Measurements from ENCODE around the gene MMP8. TPM values are rescaled to one million over a fixed set of nuclear protein-coding genes. Genes with fewer than 3 reads are reported as not detected.

Gene MMP8
- total RNA-seq, 1 experiment from 2014 or later: not detected

- no peak for DNase-seq (ENCODE audit: extremely low read depth, low read depth)
Measured at GRCh38 chr11:102662607-102663006, 62.1 kb downstream of the MMP8 start.

Other genes starting within 250 kb of the MMP8 start
- gene MMP7, start 194.2 kb downstream of the MMP8 start, total RNA-seq (2014; rRNA removed; shearing (Covaris generic)): 0.12 and 0.75 TPM in 2 replicates
- not detected in 2 replicates for gene MMP20, start 99.6 kb downstream of the MMP8 start, total RNA-seq (2014; rRNA removed; shearing (Covaris generic))
- not detected in 2 replicates for gene MMP27, start 19.2 kb downstream of the MMP8 start, total RNA-seq (2014; rRNA removed; shearing (Covaris generic))
- gene MMP10, start 55.7 kb upstream of the MMP8 start, total RNA-seq (2014; rRNA removed; shearing (Covaris generic)): 2.8 and 4.6 TPM in 2 replicates
- 23.3 and 25.2 TPM in 2 replicates for gene MMP1, start 73.2 kb upstream of the MMP8 start, total RNA-seq (2014; rRNA removed; shearing (Covaris generic))
- gene MMP3, start 118.7 kb upstream of the MMP8 start, total RNA-seq (2014; rRNA removed; shearing (Covaris generic)): not detected in 2 replicates
- gene MMP12, start 150.0 kb upstream of the MMP8 start, total RNA-seq (2014; rRNA removed; shearing (Covaris generic)): not detected in 2 replicates
- not detected in 2 replicates for gene MMP13, start 230.8 kb upstream of the MMP8 start, total RNA-seq (2014; rRNA removed; shearing (Covaris generic))